ENCODE data around the gene KCTD12.

GRCh38 chr13:76845865-76846264, 40.3 kb downstream of the KCTD12 start:
- no peak for TF ChIP-seq POLR2A (IDR thresholded peaks at IDR 0.05)
- no peak for TF ChIP-seq CTCF (IDR thresholded peaks at IDR 0.05)
- no peak for TF ChIP-seq POLR2AphosphoS5 (IDR thresholded peaks at IDR 0.05; ENCODE audit: insufficient read depth in 1 of 2, low read depth in 1 of 2)

Measured in vagina (tissue), 2 donors.